ENCODE measurements around the gene SS18L1. TPM values are rescaled to one million over a fixed set of nuclear protein-coding genes. Genes with fewer than 3 reads are reported as not detected.

Gene SS18L1
- total RNA-seq, 1 experiment from 2014 or later = 17.9 TPM

DNA sequence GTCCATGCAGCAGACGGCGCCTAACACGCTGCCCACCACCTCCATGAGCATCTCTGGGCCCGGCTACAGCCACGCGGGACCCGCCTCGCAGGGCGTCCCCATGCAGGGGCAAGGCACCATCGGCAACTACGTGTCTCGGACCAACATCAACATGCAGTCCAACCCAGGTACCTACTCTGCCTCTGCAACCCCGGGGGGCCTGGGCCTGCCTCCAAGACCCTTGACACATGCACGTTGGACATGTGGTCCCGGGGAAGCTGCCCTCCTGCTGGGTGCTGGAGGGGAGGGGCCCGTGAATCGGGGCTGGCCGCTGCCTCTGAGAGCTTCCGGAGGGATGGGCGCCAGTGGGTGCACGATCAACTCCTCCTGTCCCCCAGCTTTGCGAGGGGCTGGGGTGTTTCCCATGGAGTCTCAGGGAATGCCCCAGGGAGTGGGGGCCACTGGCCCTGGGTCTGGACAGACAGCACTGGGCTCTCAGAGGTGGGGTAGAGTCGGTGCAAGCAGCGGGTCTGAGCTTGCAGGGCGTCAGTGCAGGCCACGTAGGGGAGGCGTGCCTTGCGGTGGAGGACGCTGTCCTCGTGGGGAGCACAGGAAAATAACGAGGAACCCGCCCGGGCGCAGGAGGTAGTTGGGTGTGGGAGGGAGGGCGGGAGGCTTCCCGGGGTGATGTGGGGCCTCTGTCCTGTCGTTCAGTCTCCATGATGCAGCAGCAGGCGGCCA lies 19.4 kb downstream of the SS18L1 start:
- H3K9me2 ChIP-seq (replicated peaks; ENCODE audit: low read length) = no peaks in the 10 kb centered on the region
- no peaks in the 10 kb centered on the region for H3K9me3 ChIP-seq (ENCODE audit: low read length)
- no peak overlapping the region for H3K4me3 ChIP-seq (ENCODE audit: low read length)
- H3K4me1 ChIP-seq (ENCODE audit: insufficient read depth, low read length) = peaks cover 17% of the 10 kb centered on the region
- no peak overlapping the region for H2AFZ ChIP-seq (ENCODE audit: low read length)
- H3F3A ChIP-seq (ENCODE audit: low read length, unreplicated experiment) = no peaks in the 10 kb centered on the region
- TF ChIP-seq, protein P1, sequence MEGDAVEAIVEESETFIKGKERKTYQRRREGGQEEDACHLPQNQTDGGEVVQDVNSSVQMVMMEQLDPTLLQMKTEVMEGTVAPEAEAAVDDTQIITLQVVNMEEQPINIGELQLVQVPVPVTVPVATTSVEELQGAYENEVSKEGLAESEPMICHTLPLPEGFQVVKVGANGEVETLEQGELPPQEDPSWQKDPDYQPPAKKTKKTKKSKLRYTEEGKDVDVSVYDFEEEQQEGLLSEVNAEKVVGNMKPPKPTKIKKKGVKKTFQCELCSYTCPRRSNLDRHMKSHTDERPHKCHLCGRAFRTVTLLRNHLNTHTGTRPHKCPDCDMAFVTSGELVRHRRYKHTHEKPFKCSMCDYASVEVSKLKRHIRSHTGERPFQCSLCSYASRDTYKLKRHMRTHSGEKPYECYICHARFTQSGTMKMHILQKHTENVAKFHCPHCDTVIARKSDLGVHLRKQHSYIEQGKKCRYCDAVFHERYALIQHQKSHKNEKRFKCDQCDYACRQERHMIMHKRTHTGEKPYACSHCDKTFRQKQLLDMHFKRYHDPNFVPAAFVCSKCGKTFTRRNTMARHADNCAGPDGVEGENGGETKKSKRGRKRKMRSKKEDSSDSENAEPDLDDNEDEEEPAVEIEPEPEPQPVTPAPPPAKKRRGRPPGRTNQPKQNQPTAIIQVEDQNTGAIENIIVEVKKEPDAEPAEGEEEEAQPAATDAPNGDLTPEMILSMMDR (conservative IDR thresholded peaks at IDR 0.05; ENCODE audit: low read depth, low read length) = no peak
- TF ChIP-seq EZH2 (IDR thresholded peaks at IDR 0.05; ENCODE audit: low read length, unreplicated experiment) = no peak
- TF ChIP-seq EZH2phosphoT487 (IDR thresholded peaks at IDR 0.05; ENCODE audit: borderline replicate concordance, low read length) = no peak
- H3K27ac ChIP-seq (ENCODE audit: low read length) = no peak overlapping the region
- H3K4me2 ChIP-seq (ENCODE audit: low read length) = no peak overlapping the region
- ChIA-PET CTCF (no interaction called here), POLR2A (ENCODE audit: unreplicated experiment) (no interaction called here)
- peaks cover 24% of the 10 kb centered on the region for H3K36me3 ChIP-seq (ENCODE audit: low read depth, low read length)
- H3K27me3 ChIP-seq (ENCODE audit: low read length) = no peaks in the 10 kb centered on the region
- no peaks in the 10 kb centered on the region for H4K20me1 ChIP-seq (ENCODE audit: low read length)
- ATAC-seq (no peak), DNase-seq (no peak)
- no peak overlapping the region for H3K9ac ChIP-seq (ENCODE audit: low read length)
- peaks cover 14% of the 10 kb centered on the region for H3K79me2 ChIP-seq (ENCODE audit: low read length)
- intact Hi-C loops (cut with micrococcal nuclease) = no loop called here
- BruUV-seq (replicated peaks) = no TSS peak

- DNase-seq (no peak), ATAC-seq (no peak)
- no peak for TF ChIP-seq EZH2phosphoT487 (IDR thresholded peaks at IDR 0.05; ENCODE audit: borderline replicate concordance, low read length)
- TF ChIP-seq, protein P1 (conservative IDR thresholded peaks at IDR 0.05; ENCODE audit: low read depth, low read length) = no peak
- no peak for TF ChIP-seq EZH2 (IDR thresholded peaks at IDR 0.05; ENCODE audit: low read length, unreplicated experiment)
- Histone ChIP-seq H3F3A (ENCODE audit: low read length, unreplicated experiment) (no peaks in the 10 kb centered on the region), H3K9me2 (replicated peaks; ENCODE audit: low read length) (no peaks in the 10 kb centered on the region), H3K4me3 (ENCODE audit: low read length) (no peak overlapping the region), H3K9me3 (ENCODE audit: low read length) (no peaks in the 10 kb centered on the region), H2AFZ (ENCODE audit: low read length) (no peak overlapping the region), H3K9ac (ENCODE audit: low read length) (no peak overlapping the region), H3K36me3 (ENCODE audit: low read depth, low read length) (peaks cover 24% of the 10 kb centered on the region), H4K20me1 (ENCODE audit: low read length) (no peaks in the 10 kb centered on the region), H3K27ac (ENCODE audit: low read length) (no peak overlapping the region), H3K79me2 (ENCODE audit: low read length) (peaks cover 8% of the 10 kb centered on the region), H3K4me2 (ENCODE audit: low read length) (no peak overlapping the region), H3K27me3 (ENCODE audit: low read length) (no peaks in the 10 kb centered on the region), H3K4me1 (ENCODE audit: insufficient read depth, low read length) (peaks cover 17% of the 10 kb centered on the region)
- intact Hi-C loops (cut with micrococcal nuclease) = no loop called here
- BruUV-seq (replicated peaks) = no TSS peak
- ChIA-PET POLR2A (ENCODE audit: unreplicated experiment) (no interaction called here), CTCF (no interaction called here)
Observed at GRCh38 chr20:62163485-62163865, 19.9 kb downstream of the SS18L1 start.

- intact Hi-C loops (cut with micrococcal nuclease) = no loop called here
- peaks cover 29% of the 10 kb centered on the region for H3K36me3 ChIP-seq (ENCODE audit: low read depth, low read length)
- H3K27me3 ChIP-seq (ENCODE audit: low read length) = no peaks in the 10 kb centered on the region
- no peak overlapping the region for H3K27ac ChIP-seq (ENCODE audit: low read length)
- H3K79me2 ChIP-seq (ENCODE audit: low read length) = peaks cover 1% of the 10 kb centered on the region; the same call in 1 of the 2 replicates
- CTCF ChIA-PET = no interaction called here
- POLR2A ChIA-PET (ENCODE audit: unreplicated experiment) = no interaction called here
- TF ChIP-seq, protein P1 (conservative IDR thresholded peaks at IDR 0.05; ENCODE audit: low read depth, low read length) = no peak
- TF ChIP-seq EZH2phosphoT487 (IDR thresholded peaks at IDR 0.05; ENCODE audit: borderline replicate concordance, low read length) (no peak), EZH2 (IDR thresholded peaks at IDR 0.05; ENCODE audit: low read length, unreplicated experiment) (no peak)
- H3K4me1 ChIP-seq (ENCODE audit: insufficient read depth, low read length) = peaks cover 15% of the 10 kb centered on the region
- no TSS peak for BruUV-seq (replicated peaks)
- H3K9ac ChIP-seq (ENCODE audit: low read length) = no peak overlapping the region
- no peak overlapping the region for H2AFZ ChIP-seq (ENCODE audit: low read length)
- H3K4me2 ChIP-seq (ENCODE audit: low read length) = no peak overlapping the region
- H3K9me3 ChIP-seq (ENCODE audit: low read length) = no peaks in the 10 kb centered on the region
- H3K4me3 ChIP-seq (ENCODE audit: low read length) = no peak overlapping the region
- no peaks in the 10 kb centered on the region for H3F3A ChIP-seq (ENCODE audit: low read length, unreplicated experiment)
- ATAC-seq (no peak), DNase-seq (no peak)
- H3K9me2 ChIP-seq (replicated peaks; ENCODE audit: low read length) = no peaks in the 10 kb centered on the region
- no peaks in the 10 kb centered on the region for H4K20me1 ChIP-seq (ENCODE audit: low read length)
Observed at GRCh38 chr20:62163986-62164762, 20.6 kb downstream of the SS18L1 start.
